Measurements from ENCODE around the gene LUC7L3. TPM values are rescaled to one million over a fixed set of nuclear protein-coding genes. Genes with fewer than 3 reads are reported as not detected.

Gene LUC7L3
- total RNA-seq, 1 experiment from 2014 or later: 24.0 TPM

Other genes starting within 250 kb of the LUC7L3 start
- 9.8 and 14.1 TPM in 2 replicates for gene RSAD1, start 240.7 kb upstream of the LUC7L3 start, total RNA-seq (2014; rRNA removed; shearing (Covaris generic))
- gene MYCBPAP, start 211.2 kb upstream of the LUC7L3 start, total RNA-seq (2014; rRNA removed; shearing (Covaris generic)): 0.12 TPM in 1 of 2 replicates, not detected in the other
- 0.74 TPM in 1 of 2 replicates, not detected in the other for gene EPN3, start 186.9 kb upstream of the LUC7L3 start, total RNA-seq (2014; rRNA removed; shearing (Covaris generic))
- gene SPATA20, start 172.4 kb upstream of the LUC7L3 start, total RNA-seq (2014; rRNA removed; shearing (Covaris generic)): 23.1 and 60.5 TPM in 2 replicates
- gene CACNA1G, start 158.9 kb upstream of the LUC7L3 start, total RNA-seq (2014; rRNA removed; shearing (Covaris generic)): 0.15 TPM in 1 of 2 replicates, not detected in the other
- gene ABCC3, start 84.7 kb upstream of the LUC7L3 start, total RNA-seq (2014; rRNA removed; shearing (Covaris generic)): 9.3 and 13.3 TPM in 2 replicates
- 28.8 and 41.2 TPM in 2 replicates for gene ANKRD40, start 11.7 kb upstream of the LUC7L3 start, total RNA-seq (2014; rRNA removed; shearing (Covaris generic))
- gene ANKRD40CL, start 47.9 kb downstream of the LUC7L3 start, total RNA-seq (2014; rRNA removed; shearing (Covaris generic)): not detected in 2 replicates
- gene WFIKKN2, start 116.0 kb downstream of the LUC7L3 start, total RNA-seq (2014; rRNA removed; shearing (Covaris generic)): not detected in 2 replicates
- 9.9 and 19.9 TPM in 2 replicates for gene TOB1, start 146.8 kb downstream of the LUC7L3 start, total RNA-seq (2014; rRNA removed; shearing (Covaris generic))

Measured in M059J (cell line).